Stimulated activated CD8-positive, alpha-beta memory T cell treated with anti-CD3 and anti-CD28 coated beads, Interleukin-15, amount 100 ng/mL, for 4 hours (primary cell): ENCODE results near the gene TM4SF1.

ENCODE experiments used
- DNase-seq, 2 donors: peaks; one replicate each; pipeline ENCODE4 v3.0.0-alpha.2; 2020; ENCODE audit warnings: low read depth in 2 of 2

Gene TM4SF1

DNA sequence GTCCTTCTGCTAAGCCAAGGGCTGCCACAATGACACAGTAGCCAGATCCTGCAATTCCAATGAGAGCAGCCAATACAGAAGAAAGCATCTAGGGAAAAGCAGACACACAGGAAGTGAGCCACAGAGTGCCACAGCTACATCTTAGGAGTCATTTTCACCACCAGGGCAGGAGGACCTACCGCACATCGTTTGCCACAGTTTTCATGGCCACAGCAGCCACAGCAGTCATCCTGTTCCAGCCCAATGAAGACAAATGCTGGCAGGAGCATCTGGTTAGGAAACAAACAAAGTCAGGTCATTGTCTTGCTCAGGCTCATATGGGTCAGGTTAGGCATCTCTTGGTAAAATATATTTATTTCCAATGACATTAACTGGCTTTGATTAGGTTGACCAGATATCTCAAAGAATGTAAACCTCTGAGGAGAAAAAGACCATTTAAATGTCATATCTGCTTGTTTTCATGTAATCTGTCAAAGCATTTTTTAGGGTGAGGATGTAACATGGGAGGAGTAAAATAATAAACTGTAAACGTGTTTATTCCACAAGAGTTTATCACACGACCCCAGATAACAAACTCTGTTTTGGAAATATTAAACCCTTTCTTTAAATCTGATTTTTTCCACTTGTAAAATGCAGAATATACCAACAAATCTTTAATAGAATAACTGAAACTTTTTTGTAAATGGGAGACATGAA is 1.8 kb downstream of the TM4SF1 start:
- no peak for DNase-seq

DNA sequence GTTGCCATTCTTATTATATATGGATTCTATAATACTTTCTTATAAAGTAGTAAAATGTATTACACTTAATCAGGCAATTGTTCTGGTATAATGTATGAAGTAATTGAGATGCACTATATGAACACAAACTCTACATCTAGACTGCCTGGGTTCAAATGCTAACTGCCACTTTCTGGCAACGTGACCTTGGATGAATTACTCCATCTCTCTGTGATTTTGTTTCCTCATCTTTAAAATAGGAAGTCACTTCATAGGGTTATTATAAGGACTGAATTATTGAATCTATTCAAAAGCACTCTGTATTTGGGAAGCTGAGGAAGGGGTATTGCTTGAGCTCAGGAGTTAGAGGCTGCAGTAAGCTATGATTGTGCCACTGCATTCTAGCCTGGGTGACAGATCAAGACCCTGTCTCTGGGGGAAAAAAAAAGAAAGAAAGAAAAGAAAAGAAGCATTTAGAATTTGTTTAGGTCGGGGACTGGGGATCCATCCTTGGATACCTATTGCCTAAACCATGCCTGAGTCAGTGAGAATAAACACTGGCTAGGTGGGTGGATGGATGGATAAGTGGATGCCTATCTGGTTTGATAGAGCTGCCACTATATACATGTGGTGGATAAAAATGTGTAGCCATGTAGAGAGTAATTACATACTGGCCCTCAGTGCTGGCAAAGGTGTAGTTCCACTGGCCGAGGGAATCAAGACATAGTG is 2.5 kb downstream of the TM4SF1 start:
- DNase-seq: no peak

DNA sequence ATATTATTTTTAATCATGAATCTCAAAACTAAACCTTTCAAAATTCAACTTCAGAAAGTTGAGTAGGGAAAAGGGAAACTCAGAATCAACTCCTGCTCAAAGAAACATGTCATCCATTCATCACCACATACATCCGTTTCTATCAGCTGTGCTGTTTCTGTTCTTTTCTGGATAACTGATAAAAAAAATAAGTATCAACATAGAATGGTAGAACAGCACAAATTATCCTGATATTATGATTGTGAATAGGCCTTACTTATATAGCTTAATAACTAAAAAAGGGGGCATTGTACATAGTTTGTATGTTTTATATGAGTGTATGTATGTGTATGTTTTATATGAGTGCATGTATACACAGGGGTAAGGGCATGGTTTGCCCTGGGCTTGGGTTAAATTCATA is 3.1 kb downstream of the TM4SF1 start:
- no peak for DNase-seq

DNA sequence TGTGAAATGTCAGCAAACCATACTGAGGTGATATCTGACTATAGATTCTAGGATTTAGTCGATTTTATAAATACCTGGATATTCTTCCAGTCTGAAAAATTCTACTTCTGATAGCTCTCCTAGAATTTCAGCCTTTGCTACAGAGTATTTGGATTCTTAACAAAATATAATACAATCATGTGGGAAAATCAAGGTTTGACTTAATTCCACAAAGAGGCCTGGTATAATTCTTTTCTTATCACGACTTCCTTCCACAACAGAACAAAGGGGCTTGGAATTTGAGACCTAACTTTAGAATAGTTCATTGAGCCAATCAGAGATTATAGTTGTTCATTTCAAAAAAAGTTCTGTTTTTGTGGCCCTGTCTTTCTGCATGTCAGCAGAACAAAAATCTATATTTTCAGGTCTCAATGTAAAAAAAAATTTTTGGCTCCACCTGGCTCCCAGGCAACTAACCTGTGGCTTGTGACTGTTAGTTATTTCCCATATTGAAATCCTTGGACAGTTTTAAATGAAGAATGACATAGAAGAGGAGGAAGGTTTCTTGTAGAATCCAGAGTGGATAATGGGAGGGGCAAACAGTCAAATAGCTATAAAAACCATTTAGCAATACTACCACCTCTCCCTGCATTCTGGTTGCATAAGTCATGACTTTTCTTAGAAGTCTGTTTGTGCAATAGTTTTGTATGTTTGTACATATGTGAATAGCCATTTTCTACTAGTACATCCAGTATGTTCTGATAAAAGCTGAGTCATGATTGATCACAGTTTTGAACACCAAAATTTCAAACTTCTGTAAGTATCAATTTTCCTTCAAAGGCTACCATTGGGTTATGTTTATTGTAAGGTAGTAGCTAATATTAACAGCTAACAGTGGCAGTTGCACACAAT is 4.0 kb downstream of the TM4SF1 start:
- DNase-seq: no peak

DNA sequence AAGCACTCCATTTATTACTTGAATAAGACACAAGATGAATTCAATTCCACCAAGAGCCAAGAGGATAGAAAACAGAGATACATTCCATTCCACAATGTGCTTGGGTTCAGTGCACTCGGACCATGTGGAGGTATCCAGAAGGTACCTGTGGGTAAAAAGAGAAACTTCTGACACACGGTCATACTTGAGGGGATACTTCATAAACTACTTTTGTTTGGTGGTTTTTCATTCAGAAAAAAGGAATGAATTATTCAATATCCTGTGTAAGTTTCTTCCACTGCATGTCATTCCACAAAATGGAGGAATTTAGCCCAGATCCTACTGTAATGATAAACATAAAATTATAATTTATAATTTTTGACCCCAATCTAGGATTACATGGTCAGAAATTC is 5.7 kb downstream of the TM4SF1 start:
- no peak for DNase-seq

DNA sequence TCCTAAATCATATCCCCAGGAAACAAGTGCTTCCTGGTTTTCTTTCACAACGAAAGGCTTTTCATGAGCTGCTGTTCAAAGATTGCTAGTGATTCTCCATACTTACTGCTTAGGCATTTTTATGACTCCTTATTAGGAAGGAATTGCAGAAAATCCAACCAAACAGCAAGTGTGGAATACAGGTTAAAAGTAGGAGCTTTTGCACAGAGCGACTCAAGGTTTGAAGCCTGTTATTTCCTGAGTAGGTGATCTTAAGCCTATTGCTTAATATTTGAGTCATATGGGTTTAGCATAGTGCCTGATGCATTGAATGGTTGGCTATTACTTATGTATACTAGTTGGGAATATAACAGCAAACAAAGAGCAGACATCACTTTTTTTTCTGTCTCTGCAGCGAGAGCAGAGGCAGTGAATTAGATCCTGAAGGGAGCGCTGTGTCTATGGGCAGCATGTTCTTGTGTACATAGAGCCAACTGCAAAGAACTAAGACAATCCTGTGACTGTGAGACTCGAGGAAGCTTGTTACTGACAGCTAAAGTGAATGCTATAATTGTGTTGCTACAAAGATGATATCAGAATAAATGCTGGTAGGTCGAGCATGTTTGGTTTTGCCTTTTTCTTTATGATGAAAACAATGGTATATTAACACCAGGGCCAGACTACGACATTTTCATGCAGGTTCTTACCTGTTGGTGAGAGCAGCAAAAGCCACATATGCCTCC is 6.3 kb downstream of the TM4SF1 start:
- DNase-seq: no peak

DNA sequence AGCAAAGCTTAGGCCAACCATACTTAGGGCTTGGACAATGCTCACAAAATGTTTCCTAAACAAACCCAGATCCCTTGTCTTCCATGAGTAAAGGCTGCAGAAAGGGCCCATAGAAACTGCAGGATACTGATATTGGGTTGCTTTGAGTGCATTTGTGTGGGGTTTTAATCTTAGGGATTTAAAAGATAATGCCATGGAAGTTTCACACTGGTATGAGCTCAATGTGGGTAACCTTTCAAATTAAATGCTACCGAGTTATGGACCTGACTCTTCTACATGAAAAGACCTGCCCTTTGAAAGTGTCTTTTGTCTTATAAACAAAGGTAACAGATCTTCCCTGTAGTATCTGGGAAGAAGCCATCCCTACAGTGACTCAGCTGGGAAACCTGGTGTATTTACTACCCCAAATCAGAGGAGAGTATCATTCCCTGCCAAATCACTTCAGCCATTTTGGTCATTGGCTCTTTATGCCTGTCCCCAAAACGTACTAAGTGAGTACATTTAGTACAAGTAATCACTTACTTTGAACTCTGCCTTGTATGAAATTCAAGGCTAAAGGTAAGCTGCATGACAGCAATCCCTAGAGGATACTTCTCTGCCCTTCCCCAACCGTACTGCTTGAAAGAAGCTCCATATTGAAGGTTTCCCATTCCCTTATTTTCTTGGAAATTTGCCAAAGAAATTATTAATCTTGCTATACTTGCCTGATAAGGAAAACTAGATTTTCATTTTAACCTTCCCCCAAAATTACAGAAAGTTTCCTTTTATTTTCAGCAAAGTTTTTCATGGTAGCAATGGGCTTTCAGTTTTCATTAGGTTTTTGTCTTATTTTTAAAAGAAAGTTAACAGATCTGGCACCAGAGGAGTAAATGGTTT is 7.2 kb downstream of the TM4SF1 start:
- DNase-seq: no peak

DNA sequence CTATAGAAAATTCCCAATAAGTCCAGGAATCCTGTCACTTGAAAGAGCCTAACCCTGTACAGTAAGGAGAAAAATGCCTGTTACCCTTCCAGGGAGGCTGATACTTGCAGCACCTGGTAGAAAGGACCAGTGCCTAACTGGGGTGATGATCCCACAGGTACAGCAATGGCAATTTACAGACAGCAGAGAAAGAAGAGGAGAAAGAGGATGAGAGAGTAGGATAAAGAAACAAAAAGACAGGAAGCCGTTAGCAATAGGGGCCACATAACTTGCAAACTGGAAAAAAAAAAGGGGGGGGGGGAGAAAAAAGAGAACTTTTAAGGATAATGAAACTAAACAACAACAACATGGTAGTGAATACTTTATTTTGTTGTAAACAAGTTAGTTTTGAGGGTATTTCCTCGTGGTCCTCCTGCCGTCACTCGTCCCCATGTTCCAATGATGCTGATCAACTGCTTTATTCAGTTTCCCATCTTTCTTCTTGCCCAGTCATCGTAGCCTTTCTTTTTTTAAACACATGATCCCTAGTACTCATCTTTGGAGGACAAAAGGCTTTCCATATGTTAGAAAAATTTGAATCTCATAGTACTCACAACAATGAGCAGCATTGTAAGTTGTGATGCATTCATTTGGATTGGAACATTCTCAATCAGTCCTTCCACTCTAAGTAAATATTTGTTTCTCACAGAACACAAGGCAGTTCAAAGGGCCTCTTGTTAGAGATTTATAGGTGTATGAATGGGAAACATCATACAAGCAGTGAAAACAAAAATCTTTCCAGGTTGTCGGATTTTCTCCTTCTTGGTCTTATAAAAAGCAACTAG is 8.6 kb downstream of the TM4SF1 start:
- no peak for DNase-seq

DNA sequence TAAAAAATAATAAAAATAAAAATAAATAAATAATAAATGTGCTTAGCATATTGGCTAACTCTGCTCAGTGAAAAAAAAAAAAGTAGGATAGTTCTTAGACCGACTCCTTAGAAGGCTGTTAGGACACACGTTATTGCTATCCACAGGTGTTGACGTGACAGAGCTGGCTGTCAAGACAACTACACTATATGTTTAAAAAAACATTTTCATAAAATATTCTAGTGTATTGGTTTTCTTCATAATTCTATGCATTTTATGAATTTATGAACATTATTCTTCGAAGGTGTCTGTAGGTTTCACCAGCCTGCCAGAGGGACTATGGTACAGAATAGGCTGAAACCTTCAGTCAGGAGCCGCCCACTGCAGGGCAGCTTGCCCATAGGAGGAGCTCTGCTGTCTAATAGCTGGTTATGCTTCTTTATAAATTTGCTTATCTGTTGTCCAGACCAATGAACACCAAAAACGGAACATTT is 9.2 kb downstream of the TM4SF1 start:
- no peak for DNase-seq

DNA sequence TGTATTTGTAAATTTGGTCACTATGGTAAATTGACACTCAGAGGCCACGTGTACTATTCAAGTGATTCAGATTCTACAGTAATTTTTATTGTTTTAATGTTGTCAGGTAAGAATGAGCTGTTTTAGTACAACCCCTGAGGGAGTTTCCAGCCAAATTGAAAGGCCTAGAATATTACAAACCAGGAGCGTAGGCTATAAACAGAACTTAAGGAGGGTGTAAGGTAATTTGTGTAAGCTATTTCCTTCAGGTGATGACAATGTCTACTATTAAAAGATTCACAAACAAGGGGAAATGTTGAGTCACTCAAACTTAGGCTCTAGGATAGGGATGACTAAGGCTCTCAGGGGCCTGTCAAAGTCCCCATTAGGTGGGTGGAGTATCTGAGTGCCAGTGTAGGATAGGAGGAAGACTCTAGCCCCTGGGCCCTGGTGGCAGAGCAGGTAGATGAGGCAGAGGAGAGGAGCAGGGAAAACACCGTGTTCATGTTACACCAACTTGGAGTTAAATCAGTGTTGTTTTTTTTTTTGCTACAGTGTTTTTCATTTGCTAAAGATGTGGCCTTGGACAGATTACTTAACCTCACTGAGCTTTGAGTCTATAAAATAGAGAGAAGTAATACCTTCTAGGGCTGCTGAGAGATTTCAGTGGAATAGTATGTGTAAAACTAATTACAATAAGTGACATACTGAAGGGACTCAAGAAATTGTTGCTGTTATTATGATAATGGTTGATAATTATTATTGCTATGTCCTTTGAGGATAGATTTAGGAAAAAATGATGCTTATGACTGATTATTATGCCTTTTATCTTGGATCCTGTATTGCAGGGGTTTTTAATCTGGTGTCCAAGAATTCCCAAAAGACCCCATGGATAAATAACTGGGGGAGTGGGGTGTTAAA is 10.3 kb downstream of the TM4SF1 start:
- DNase-seq: no peak

DNA sequence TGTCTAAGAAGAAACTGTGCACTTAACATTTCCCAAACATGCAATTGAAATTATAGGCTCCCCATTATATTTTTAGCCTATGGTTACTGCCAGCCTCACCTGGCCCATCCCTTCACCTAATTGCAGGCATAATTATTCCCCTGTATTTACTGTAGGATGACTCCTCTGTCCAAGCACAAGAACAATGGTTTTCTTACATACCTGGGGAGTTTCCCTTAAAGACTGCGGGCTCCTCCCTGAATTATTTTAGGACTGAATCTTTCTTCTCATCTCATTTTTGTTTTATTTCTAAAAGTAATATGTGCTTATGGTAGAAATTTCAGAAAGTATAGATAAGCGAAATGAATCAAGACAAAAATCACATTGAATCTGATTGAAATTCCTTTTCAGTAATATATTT is 11.4 kb downstream of the TM4SF1 start:
- no peak for DNase-seq

DNA sequence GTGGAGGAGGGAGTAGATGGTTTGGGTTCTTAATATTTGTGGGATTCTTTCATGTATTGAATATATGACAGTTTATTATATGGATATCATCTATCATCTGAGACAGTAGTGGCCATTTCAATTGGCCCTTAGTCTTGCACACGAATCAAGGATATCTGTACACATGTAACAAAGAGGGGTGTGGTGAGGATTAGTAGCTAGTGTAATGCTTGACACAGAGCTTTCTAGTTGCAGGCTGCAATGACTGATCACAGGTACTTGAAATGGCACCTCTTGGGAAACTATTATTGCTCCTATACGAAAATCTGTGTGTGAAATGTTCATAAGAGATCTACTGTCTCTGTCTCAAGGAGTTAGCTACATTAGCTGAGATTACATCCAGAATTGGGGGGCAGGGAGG is 12.8 kb downstream of the TM4SF1 start:
- DNase-seq: no peak

DNA sequence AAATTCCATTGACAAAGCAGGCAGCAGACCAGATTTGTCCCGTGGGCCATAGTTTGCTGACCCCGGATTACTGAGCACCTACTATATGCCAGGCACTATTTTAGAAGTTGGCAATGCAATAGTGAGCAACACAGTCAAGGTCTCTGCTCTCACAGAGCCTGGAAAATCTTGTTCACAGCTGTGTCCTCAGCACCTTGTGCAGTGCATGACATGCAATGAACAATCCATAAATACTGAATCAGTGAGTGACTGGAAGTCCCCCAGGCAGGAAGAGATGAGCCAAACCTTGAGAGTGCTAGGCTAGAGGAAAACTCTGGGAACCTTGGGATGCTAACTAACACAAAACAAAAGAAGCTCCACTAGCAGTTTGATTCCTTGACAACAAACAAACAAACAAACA is 14.4 kb downstream of the TM4SF1 start:
- no peak for DNase-seq

DNA sequence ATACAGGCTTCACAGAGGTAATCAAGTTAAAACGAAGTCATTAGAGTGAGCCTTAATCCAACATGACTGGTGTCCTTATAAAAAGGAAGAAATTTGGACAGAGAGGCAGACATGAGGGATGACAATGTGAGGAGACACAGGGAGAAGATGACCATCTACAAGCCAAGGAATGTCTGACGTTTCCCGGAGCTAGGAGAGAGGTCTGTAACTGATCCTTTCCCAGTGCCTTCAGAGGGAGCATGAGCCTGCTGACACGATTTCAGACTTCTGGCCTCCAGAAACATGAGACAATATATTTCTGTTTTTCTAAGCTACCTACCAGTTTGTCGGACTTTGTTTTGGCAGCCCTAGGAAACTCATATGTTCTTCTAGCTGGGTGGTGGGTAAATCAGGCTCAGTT is 15.1 kb downstream of the TM4SF1 start:
- DNase-seq: no peak

DNA sequence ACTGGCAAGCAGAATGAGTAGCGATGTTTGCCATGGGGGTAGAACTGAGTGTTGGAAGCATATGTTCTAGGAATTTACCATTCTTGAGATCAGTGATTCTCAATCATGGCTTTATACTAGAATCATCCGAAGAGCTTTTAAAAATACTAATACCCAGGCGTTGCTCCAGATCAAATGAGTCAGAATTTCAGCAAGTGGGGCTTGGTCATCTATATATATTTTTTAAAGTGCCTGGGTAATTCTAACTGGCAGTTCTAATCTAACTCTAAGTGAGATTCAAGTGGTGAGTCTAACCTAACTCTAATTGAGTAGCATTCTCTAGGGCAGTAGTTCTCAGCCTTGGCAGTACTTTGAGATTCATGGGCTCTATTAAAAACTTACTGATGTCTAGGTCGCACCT is 20.8 kb downstream of the TM4SF1 start:
- no peak for DNase-seq

DNA sequence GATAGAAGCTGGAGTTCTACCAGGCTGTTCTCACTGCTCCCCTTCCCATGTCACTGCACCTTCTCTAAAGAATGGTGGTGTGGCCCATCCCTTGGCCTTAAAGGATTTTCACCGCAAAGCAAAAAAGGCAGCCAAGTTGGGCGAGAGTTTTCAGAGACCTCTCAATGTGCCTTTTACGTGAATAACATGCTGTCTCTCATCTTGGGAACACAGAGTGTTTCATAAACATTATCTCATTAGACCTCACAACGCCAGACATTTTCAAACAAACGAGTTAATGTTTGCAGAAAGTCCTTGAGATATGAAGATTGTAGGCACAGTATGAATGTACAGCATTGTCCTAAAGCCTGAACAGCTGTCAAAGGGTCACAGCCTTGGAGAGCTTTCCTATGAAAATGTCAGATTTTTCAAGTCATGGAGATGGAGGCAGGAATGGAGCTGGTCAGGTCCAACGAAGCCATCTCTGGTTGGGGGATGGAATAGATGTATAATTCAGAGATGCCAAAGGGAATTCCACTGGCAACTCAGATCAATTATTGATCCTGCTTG is 21.3 kb downstream of the TM4SF1 start:
- DNase-seq: no peak

DNA sequence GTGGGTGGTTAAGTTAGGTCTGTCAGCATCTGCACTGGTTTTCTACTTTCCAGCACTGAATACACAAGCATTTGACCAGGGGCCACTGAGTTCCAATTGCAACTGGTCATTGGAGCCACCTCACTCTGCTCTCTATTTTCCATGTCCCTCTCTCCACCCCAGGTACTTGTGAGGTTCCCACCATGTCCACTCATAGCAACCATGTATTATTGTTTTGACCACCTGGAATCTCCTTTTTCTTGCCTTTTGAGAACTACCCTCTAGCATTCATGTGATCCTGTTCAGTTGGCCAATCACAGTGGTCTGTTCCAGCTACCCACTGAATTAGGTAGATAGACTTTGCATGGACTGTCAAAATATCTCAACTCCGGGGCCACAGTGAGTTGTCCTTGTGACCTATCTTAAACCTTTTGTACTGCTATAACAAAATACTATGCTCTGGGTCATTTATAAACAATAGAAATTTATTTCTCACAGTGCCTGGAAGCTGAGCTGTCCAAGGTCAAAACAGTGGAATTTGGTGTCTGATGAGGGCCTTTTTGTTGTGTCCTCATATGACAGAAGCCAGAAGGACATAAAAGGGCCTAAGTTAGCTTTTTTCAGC is 23.8 kb downstream of the TM4SF1 start:
- no peak for DNase-seq

DNA sequence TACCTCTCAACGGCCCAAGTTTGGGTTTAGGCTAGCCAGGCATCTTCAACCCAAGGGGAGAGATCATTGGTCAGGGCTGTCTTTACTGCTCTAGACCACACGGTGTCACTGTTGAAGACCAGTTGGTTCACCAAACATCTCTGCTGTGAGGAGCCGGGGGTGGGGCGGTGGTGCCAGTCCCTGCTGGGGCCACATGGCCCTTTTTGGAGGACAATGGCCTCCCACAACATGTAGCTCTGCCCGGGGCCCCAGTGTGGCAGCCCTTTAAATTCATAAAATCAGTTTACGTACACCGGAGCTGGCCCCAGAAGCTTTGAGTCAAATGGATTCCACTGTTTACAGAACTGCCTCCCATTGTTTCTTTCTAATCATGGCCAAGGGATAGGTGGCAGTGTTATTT is 24.9 kb downstream of the TM4SF1 start:
- DNase-seq: no peak
